Astrocyte of the cerebellum (primary cell): ENCODE results near the gene PJA1.

Experiments
- DNase-seq: peaks from one replicate; pipeline ENCODE4 v3.0.0-alpha.2; 2011; ENCODE audit warnings: low read depth
- H3K4me3 ChIP-seq: 2 replicates; pipeline ENCODE4 v1.5.1; 2011; ENCODE audit warnings: mild to moderate bottlenecking, low read depth, low read length, moderate library complexity
- CTCF ChIP-seq: IDR thresholded peaks from 2 replicates; pipeline ENCODE4 v1.5.1; 2012; ENCODE audit warnings: low read length, low read depth, moderate library complexity, mild to moderate bottlenecking; ENCODE audit errors: missing control alignments
- in situ Hi-C: cut with HindIII; loops from 2 replicates; pipeline ENCODE4 v1.10.0; 2017; ENCODE audit warnings: low sequenced_read_pairs

The PJA1 gene

GRCh38 chrX:69154051-69154450, 11.2 kb downstream of the PJA1 start:
- no peak for DNase-seq
- H3K4me3 ChIP-seq: no peak overlapping the region
- no peak for TF ChIP-seq CTCF
- in situ Hi-C loops: no loop called here

- TF ChIP-seq CTCF: no peak
- DNase-seq: no peak
These were observed 12.1 kb downstream of the PJA1 start for GRCh38 chrX:69153060-69153730.

GRCh38 chrX:69152417-69152841, 12.8 kb downstream of the PJA1 start:
- no peak for TF ChIP-seq CTCF
- in situ Hi-C loops: no loop called here
- no peak for DNase-seq
- H3K4me3 ChIP-seq: no peak overlapping the region

More at GRCh38 chrX:69153060-69153730, 12.1 kb downstream of the PJA1 start:
- in situ Hi-C loops: no loop called here
- H3K4me3 ChIP-seq: no peak overlapping the region

- in situ Hi-C loops: no loop called here
- no peak for TF ChIP-seq CTCF
- no peak overlapping the region for H3K4me3 ChIP-seq
- DNase-seq: no peak
These were observed 13.4 kb downstream of the PJA1 start for GRCh38 chrX:69151866-69152284.

- DNase-seq: no peak
- in situ Hi-C loops: no loop called here
- no peak for TF ChIP-seq CTCF
- no peak overlapping the region for H3K4me3 ChIP-seq
These were observed 14.8 kb downstream of the PJA1 start for GRCh38 chrX:69150281-69150960.

- TF ChIP-seq CTCF: no peak
- in situ Hi-C loops: no loop called here
- H3K4me3 ChIP-seq: no peak overlapping the region
- no peak for DNase-seq
These were observed 15.6 kb downstream of the PJA1 start for GRCh38 chrX:69149466-69150280.
